Retinal pigment epithelial cell (primary cell): ENCODE measurements around the gene MYO1E.
"Not testable (repeated sequence)": the region's sequence is repeated elsewhere in the genome, so short reads cannot be mapped to it uniquely, and the experiment has no call there.

Experiments used
- DNase-seq: peaks from one replicate; pipeline ENCODE4 v3.0.0-alpha.2; 2010; ENCODE audit warnings: low read depth
- H3K4me3 ChIP-seq: 2 replicates; pipeline ENCODE4 v1.5.1; 2011; ENCODE audit warnings: mild to moderate bottlenecking, low read length, control low read depth, moderate library complexity
- CTCF ChIP-seq: conservative IDR thresholded peaks from 2 replicates; pipeline ENCODE4 v1.5.1; 2011; ENCODE audit warnings: low read depth, low read length, control low read depth, inconsistent platforms

Gene MYO1E

GRCh38 chr15:59340325-59340724 lies 32.3 kb downstream of the MYO1E start:
- no peak overlapping the region for H3K4me3 ChIP-seq
- DNase-seq: no peak
- TF ChIP-seq CTCF: no peak

- H3K4me3 ChIP-seq: no peak overlapping the region
- no peak for TF ChIP-seq CTCF
- no peak for DNase-seq
These were observed 33.4 kb downstream of the MYO1E start for GRCh38 chr15:59339252-59339672.

GRCh38 chr15:59338414-59338813 lies 34.3 kb downstream of the MYO1E start:
- no peak for TF ChIP-seq CTCF
- H3K4me3 ChIP-seq: no peak overlapping the region
- DNase-seq: no peak

- DNase-seq: not testable (repeated sequence)
These were observed 35.9 kb downstream of the MYO1E start for GRCh38 chr15:59336725-59337124.

GRCh38 chr15:59335207-59335786 lies 37.4 kb downstream of the MYO1E start:
- TF ChIP-seq CTCF: no peak
- H3K4me3 ChIP-seq: no peak overlapping the region
- DNase-seq: no peak

More at GRCh38 chr15:59336725-59337124, 35.9 kb downstream of the MYO1E start:
- H3K4me3 ChIP-seq: not testable (repeated sequence)

GRCh38 chr15:59334076-59334415 lies 38.6 kb downstream of the MYO1E start:
- no peak for DNase-seq
- no peak for TF ChIP-seq CTCF
- no peak overlapping the region for H3K4me3 ChIP-seq

- H3K4me3 ChIP-seq: no peak overlapping the region
- TF ChIP-seq CTCF: no peak
- DNase-seq: no peak
These were observed 39.1 kb downstream of the MYO1E start for GRCh38 chr15:59333401-59334075.
